Smooth muscle cell of the brain vasculature (primary cell): ENCODE results near the gene KRT14.
"Not testable (repeated sequence)": the region's sequence is repeated elsewhere in the genome, so short reads cannot be mapped to it uniquely, and the experiment has no call there.

ENCODE experiments used
- DNase-seq: peaks from one replicate; pipeline ENCODE4 v3.0.0-alpha.2; 2012; ENCODE audit warnings: low read depth, low spot score

Gene KRT14

GRCh38 chr17:41586863-41587495, at the start of gene KRT14:
KRT14 (minus strand) TSS chr17:41586895; CDS start chr17:41586834, 61 bp downstream.
- no peak for DNase-seq

GRCh38 chr17:41635121-41636097, 48.7 kb upstream of the KRT14 start:
- no peak for DNase-seq

DNA sequence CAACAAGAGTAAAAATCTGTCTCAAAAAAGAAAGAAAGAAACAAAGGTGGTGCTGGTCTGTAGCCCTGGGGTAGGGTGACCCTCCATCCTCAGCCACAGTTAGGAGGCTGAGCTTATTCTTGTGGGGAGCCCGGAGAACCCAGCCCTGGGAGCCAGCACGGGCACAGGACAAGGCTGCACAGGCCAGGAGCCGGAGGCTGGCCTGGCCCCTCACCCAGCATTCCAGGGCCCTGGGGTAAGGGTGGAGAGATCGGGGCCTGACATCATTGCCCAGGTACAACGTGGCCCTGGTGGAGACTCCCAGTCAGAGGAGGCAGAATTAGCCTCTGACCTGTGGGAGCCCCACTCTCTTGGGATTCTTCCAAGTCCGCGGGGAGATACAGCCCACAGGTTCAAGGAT, 47.9 kb upstream of the KRT14 start:
- no peak for DNase-seq

DNA sequence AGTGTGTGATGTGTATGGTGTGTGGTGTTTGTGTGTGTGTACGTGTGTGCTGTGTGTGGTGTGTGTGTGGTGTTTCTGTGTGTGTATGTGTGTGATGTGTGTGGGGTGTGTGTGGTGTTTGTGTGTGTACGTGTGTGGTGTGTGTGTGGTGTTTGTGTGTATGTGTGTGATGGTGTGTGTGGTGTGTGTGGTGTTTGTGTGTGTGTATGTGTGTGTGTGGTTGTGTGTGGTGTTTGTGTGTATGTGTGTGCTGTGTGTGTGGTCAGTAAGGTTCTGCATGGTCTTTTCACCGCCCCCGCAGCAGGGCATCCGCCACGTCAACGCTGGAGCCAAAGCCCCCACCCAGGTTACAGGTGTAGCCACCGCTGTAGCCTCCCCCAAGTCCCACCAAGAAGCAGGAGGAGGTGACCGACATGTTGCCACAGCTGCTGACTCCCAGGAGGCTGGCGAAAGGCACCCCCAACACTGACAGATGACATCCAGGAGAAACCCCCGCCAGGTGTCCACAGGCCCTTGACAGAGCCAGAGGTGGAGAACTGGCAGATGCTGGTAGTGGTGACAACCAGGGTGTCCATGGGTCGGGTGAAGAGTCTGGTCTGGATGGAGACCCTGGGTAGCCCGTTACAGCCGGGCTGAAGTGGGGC, 47.0 kb upstream of the KRT14 start:
- no peak for DNase-seq

GRCh38 chr17:41632482-41633105, 45.9 kb upstream of the KRT14 start:
- DNase-seq: no peak

GRCh38 chr17:41631898-41632285, 45.2 kb upstream of the KRT14 start:
- no peak for DNase-seq

GRCh38 chr17:41631025-41631897, 44.6 kb upstream of the KRT14 start:
- DNase-seq: no peak

GRCh38 chr17:41629826-41630670, 43.4 kb upstream of the KRT14 start:
- no peak for DNase-seq

GRCh38 chr17:41629316-41629715, 42.6 kb upstream of the KRT14 start:
- DNase-seq: no peak

GRCh38 chr17:41628621-41629255, 42.0 kb upstream of the KRT14 start:
- not testable (repeated sequence) for DNase-seq

DNA sequence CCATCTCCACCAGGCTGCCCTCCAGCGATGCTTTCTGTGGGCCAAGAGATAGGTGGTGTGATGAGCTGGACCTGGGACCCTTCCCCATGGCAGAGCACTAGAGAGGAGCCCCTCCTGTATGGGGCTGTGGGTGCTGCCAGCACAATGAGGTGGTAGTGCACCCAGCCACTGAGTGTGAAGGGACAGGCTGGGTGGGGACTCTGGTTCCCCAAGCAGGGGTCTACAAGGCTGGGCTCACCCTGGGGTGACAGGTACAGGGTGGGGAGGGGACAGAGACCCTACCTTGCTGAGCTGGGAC, 41.3 kb upstream of the KRT14 start:
- DNase-seq: not testable (repeated sequence)

- no peak for DNase-seq
Observed at GRCh38 chr17:41627316-41628072, 40.8 kb upstream of the KRT14 start.

DNA sequence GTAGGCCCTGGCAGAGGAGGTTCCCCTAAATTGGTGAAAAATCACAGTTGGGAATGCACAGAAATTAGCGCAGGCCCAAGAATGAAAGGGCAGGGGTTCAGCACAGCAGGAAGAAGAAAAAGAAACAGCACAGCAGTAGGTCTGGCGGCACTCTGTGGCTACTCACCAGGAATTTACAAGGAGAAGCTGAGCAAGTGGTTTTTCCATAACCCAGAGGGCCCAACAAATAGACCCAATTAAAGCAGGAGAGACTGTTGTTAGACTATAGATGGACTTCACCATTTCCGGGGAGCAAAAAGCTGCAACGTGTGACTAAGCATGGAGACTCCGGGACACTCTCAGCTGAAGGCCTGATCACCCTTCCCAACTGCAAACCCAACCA, 40.2 kb upstream of the KRT14 start:
- not testable (repeated sequence) for DNase-seq

GRCh38 chr17:41626028-41626913, 39.6 kb upstream of the KRT14 start:
- not testable (repeated sequence) for DNase-seq

DNA sequence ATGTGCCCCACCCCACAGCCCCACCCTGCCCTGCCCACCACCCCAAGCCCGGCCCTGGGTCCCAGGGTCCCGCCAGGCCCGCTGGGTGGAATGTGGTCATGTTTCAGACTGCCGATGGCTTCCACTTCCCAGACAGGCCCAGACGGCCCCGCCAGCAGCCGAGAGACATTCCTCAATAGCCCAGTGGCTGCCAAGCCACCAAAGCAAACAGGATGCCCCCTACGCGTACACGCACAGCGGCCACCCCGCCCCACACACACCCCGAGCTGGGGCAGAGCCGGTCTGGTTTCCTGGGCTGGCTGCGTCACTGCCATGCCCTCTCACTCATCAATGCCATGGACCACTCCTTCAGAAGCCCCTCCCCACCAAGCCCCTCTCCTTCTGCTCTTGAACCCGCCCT, 38.9 kb upstream of the KRT14 start:
- no peak for DNase-seq

DNA sequence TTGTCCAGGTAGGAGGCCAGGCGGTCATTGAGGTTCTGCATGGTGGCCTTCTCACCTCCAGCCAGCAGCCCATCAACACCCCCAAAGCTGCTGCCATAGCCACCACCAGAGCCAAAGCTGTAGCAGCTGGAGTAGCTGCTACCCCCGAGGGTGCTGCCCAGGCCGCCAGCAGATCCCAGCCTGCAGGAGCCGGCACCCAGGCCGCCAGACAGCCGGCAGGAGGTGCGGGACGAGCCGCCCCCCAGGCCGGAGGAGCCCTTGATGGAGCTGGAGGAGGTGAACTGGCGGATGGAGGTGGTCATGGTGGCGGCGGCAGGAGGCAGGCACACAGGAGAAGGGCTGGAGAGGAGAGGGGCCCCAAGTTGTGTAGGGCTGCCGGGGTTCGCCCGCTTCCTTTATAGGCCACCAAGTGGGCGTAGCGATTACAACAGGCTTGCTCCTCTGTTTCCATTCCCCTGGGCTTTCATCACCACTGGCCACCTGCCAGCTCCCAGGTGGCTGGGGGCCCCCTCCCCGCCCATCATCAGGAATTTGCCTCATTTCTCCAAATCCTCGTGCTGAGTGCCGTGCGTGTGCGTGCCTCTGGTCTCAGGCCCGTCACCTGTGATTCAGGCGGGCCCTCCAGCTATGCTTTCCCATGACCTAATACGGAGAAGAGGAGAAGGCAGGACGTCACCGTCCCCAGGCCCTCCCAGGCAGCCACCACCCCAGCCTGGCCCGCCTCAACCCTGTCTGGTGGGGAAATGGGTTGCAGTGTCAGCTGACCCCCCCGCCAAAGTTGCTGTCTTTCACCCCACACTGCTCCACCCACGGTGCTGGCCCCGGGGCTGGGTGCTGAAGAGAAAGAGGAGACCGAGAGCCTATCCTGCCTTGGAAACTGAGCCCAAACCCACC, 37.8 kb upstream of the KRT14 start, which contains the start of gene KRT17:
Gene KRT17 (minus strand): TSS at position 368 of the 894 bp plus-strand sequence. CDS start 66 bp downstream, at position 302.
- no peak for DNase-seq
